Loucy (cell line): ENCODE results near the gene INAFM2.

Experiments used
- H2AFZ ChIP-seq: fragments of 200-600 bp; sonication (generic); 2 replicates; pipeline ENCODE4 v1.6.0; 2016; ENCODE audit warnings: antibody characterized with exemption, mild to moderate bottlenecking, low read length, moderate library complexity
- H3F3A ChIP-seq: fragments of 200-600 bp; 2 replicates; pipeline ENCODE4 v1.6.0; 2016; ENCODE audit warnings: antibody characterized with exemption, low read depth, mild to moderate bottlenecking
- H3K27me3 ChIP-seq: fragments of 200-600 bp; sonication (generic); 2 replicates; pipeline ENCODE4 v1.6.1; 2014; ENCODE audit warnings: low read length, mild to moderate bottlenecking; ENCODE audit not compliant: insufficient read depth, poor library complexity, severe bottlenecking
- H3K36me3 ChIP-seq: fragments of 200-600 bp; sonication (generic); 2 replicates; pipeline ENCODE4 v1.6.1; 2016; ENCODE audit warnings: low read length; ENCODE audit not compliant: insufficient read depth
- H3K4me1 ChIP-seq: fragments of 200-600 bp; sonication (generic); 2 replicates; pipeline ENCODE4 v1.5.1; 2014; ENCODE audit warnings: low read length, mild to moderate bottlenecking; ENCODE audit not compliant: insufficient read depth, poor library complexity, severe bottlenecking
- H3K4me2 ChIP-seq: fragments of 200-600 bp; sonication (generic); 2 replicates; pipeline ENCODE4 v1.6.0; 2014; ENCODE audit warnings: antibody characterized with exemption, low read length, low read depth, mild to moderate bottlenecking; ENCODE audit not compliant: poor library complexity, severe bottlenecking
- H3K4me3 ChIP-seq: fragments of 200-600 bp; sonication (generic); 2 replicates; pipeline ENCODE4 v1.5.1; 2014; ENCODE audit warnings: low read length, mild to moderate bottlenecking, mixed read lengths; ENCODE audit not compliant: poor library complexity, severe bottlenecking
- H3K79me2 ChIP-seq: fragments of 200-600 bp; sonication (generic); 2 replicates; pipeline ENCODE4 v1.6.1; 2014; ENCODE audit warnings: low read length; ENCODE audit not compliant: insufficient read depth
- H3K9ac ChIP-seq: fragments of 200-600 bp; sonication (generic); 2 replicates; pipeline ENCODE4 v1.6.0; 2014; ENCODE audit warnings: mild to moderate bottlenecking, low read depth, low read length, moderate library complexity; ENCODE audit not compliant: poor library complexity, severe bottlenecking
- H3K9me2 ChIP-seq: fragments of 200-600 bp; sonication (generic); replicated peaks from 2 replicates; pipeline ENCODE4 v1.6.1; 2016; ENCODE audit warnings: low read depth, low read length, mixed read lengths
- H3K9me3 ChIP-seq: fragments of 200-600 bp; sonication (generic); 2 replicates; pipeline ENCODE4 v1.6.1; 2014; ENCODE audit warnings: mild to moderate bottlenecking, antibody characterized with exemption, low read length, low read depth; ENCODE audit not compliant: insufficient read depth
- H4K20me1 ChIP-seq: fragments of 200-600 bp; sonication (generic); 2 replicates; pipeline ENCODE4 v1.6.0; 2014; ENCODE audit warnings: antibody characterized with exemption, low read length, mild to moderate bottlenecking; ENCODE audit not compliant: insufficient read depth, poor library complexity, severe bottlenecking
- CTCF ChIP-seq: fragments of 200-600 bp; sonication (generic); conservative IDR thresholded peaks from 2 replicates; pipeline ENCODE4 v1.5.1; 2014; ENCODE audit warnings: mild to moderate bottlenecking, antibody characterized with exemption, low read length
- EZH2phosphoT487 ChIP-seq: fragments of 200-600 bp; IDR thresholded peaks from 2 replicates; pipeline ENCODE4 v1.6.1; 2018; ENCODE audit warnings: antibody characterized with exemption, mild to moderate bottlenecking, moderate library complexity, borderline replicate concordance

Gene INAFM2

GRCh38 chr15:40334541-40334940 lies 11.0 kb downstream of the INAFM2 start:
- Histone ChIP-seq H3K4me1 (peaks cover 76% of the 10 kb centered on the region), H3K79me2 (peaks cover 38% of the 10 kb centered on the region), H4K20me1 (no peaks in the 10 kb centered on the region), H3K36me3 (peaks cover 3% of the 10 kb centered on the region; the same call in 1 of the 2 replicates), H2AFZ (no peak overlapping the region), H3K9me2 (no peaks in the 10 kb centered on the region), H3F3A (0 out of 2 replicates have a peak, but pooled peaks cover 3% of the 10 kb centered on the region), H3K4me2 (peak overlapping the region; percentile 79), H3K27me3 (no peaks in the 10 kb centered on the region), H3K9me3 (no peaks in the 10 kb centered on the region), H3K4me3 (peak overlapping the region; percentile 71), H3K9ac (peak overlapping the region; percentile 86)
- TF ChIP-seq EZH2phosphoT487: no peak
- TF ChIP-seq CTCF: no peak

GRCh38 chr15:40334941-40335795 lies 11.7 kb downstream of the INAFM2 start:
- no peaks in the 10 kb centered on the region for H3K9me2 ChIP-seq
- no peaks in the 10 kb centered on the region for H4K20me1 ChIP-seq
- no peaks in the 10 kb centered on the region for H3K9me3 ChIP-seq
- peaks cover 3% of the 10 kb centered on the region; the same call in 1 of the 2 replicates for H3K36me3 ChIP-seq
- TF ChIP-seq EZH2phosphoT487: no peak
- TF ChIP-seq CTCF: no peak
- peak overlapping the region; percentile 71 for H3K4me3 ChIP-seq
- peak overlapping the region; percentile 86 for H3K9ac ChIP-seq
- H2AFZ ChIP-seq: no peak overlapping the region
- H3F3A ChIP-seq: 0 out of 2 replicates have a peak, but pooled peaks cover 3% of the 10 kb centered on the region
- peaks cover 31% of the 10 kb centered on the region; the same call in 1 of the 2 replicates for H3K79me2 ChIP-seq
- peaks cover 70% of the 10 kb centered on the region for H3K4me1 ChIP-seq
- peak overlapping the region; percentile 79 for H3K4me2 ChIP-seq
- no peaks in the 10 kb centered on the region for H3K27me3 ChIP-seq

- Histone ChIP-seq H3K9ac (peak overlapping the region; percentile 86), H3K4me3 (no peak overlapping the region), H3K9me2 (no peaks in the 10 kb centered on the region), H3K4me1 (peaks cover 60% of the 10 kb centered on the region), H3K27me3 (no peaks in the 10 kb centered on the region), H3K79me2 (peaks cover 22% of the 10 kb centered on the region; the same call in 1 of the 2 replicates), H3K9me3 (no peaks in the 10 kb centered on the region), H3K4me2 (peak overlapping the region; percentile 49), H3F3A (0 out of 2 replicates have a peak, but pooled peaks cover 3% of the 10 kb centered on the region), H2AFZ (no peak overlapping the region), H3K36me3 (peaks cover 3% of the 10 kb centered on the region; the same call in 1 of the 2 replicates), H4K20me1 (no peaks in the 10 kb centered on the region)
- TF ChIP-seq EZH2phosphoT487 (no peak), CTCF (no peak)
Observed at GRCh38 chr15:40335938-40336743, 12.6 kb downstream of the INAFM2 start.
